Fibroblast of lung (primary cell): Measurements from ENCODE around the gene PNKP. TPM values are rescaled to one million over a fixed set of nuclear protein-coding genes. Genes with fewer than 3 reads are reported as not detected.

Experiments used
- DNase-seq, 2 donors: peaks; one replicate each; pipeline versions ENCODE4 v3.0.0 to v3.0.0-alpha.2; 2010; ENCODE audit warnings: low read depth in 2 of 2
- H2AFZ ChIP-seq: 2 replicates; pipeline ENCODE4 v1.5.1; 2012; ENCODE audit warnings: low read length, control low read depth, inconsistent platforms
- H3K27ac ChIP-seq: 2 replicates; pipeline ENCODE4 v1.5.1; 2011; ENCODE audit warnings: low read length, control low read depth; ENCODE audit not compliant: insufficient read depth
- H3K27me3 ChIP-seq: 2 replicates; pipeline ENCODE4 v1.5.1; 2011; ENCODE audit warnings: mild to moderate bottlenecking, low read length; ENCODE audit not compliant: control insufficient read depth, insufficient read depth
- H3K36me3 ChIP-seq: 2 replicates; pipeline ENCODE4 v1.5.1; 2011; ENCODE audit warnings: low read length; ENCODE audit not compliant: control insufficient read depth, insufficient read depth
- H3K4me1 ChIP-seq: 2 replicates; pipeline ENCODE4 v1.5.1; 2011; ENCODE audit warnings: low read length; ENCODE audit not compliant: control insufficient read depth, insufficient read depth; ENCODE audit errors: extremely low read depth
- H3K4me2 ChIP-seq: 2 replicates; pipeline ENCODE4 v1.5.1; 2011; ENCODE audit warnings: low read length, control low read depth; ENCODE audit not compliant: insufficient read depth; ENCODE audit errors: extremely low read depth
- H3K4me3 ChIP-seq, 4 experiments: fragments of 200-600 bp in 1 of 4; sonication (generic) in 1 of 4; replicated peaks in 1 of 4; 2 replicates each; pipeline ENCODE4 v1.5.1; 2011 to 2016; ENCODE audit warnings: low read length in 4 of 4, low read depth in 3 of 4, mild to moderate bottlenecking in 3 of 4, control low read depth in 2 of 4, inconsistent platforms in 1 of 4, mixed read lengths in 1 of 4; ENCODE audit not compliant: insufficient read depth in 1 of 4; ENCODE audit errors: control extremely low read depth in 1 of 4
- H3K79me2 ChIP-seq: 2 replicates; pipeline ENCODE4 v1.5.1; 2012; ENCODE audit warnings: mild to moderate bottlenecking, low read length, inconsistent platforms; ENCODE audit not compliant: control insufficient read depth, insufficient read depth
- H3K9ac ChIP-seq: 2 replicates; pipeline ENCODE4 v1.5.1; 2011; ENCODE audit warnings: mild to moderate bottlenecking, low read length, control low read depth; ENCODE audit not compliant: insufficient read depth
- H3K9me3 ChIP-seq: 2 replicates; pipeline ENCODE4 v1.5.1; 2012; ENCODE audit warnings: low read depth, low read length; ENCODE audit not compliant: control insufficient read depth, insufficient read depth
- H4K20me1 ChIP-seq: 2 replicates; pipeline ENCODE4 v1.5.1; 2011; ENCODE audit warnings: low read length; ENCODE audit not compliant: control insufficient read depth, insufficient read depth; ENCODE audit errors: extremely low read depth
- EZH2 ChIP-seq: IDR thresholded peaks from 2 replicates; pipeline ENCODE4 v1.5.1; 2012; ENCODE audit warnings: low read length, control low read depth, mild to moderate bottlenecking; ENCODE audit errors: missing control alignments
- polyA plus RNA-seq, 2 donors: library from polyadenylated mRNA; depleted of rRNA in 1 of 2; stranded (reverse) in 1 of 2; unstranded in 1 of 2; fragments of >200 nt; gene quantifications; 2 replicates each; pipeline ENCODE4 v1.2.1, GENCODE V29; 2011 to 2012; ENCODE audit warnings: missing spikeins in 1 of 2
- total RNA-seq: library from RNA; depleted of rRNA; stranded (reverse); fragments of >200 nt; gene quantifications from 2 replicates; pipeline ENCODE4 v1.2.1, GENCODE V29; 2014
- TF ChIP-seq, protein P1 (sequence below), 2 donors: IDR thresholded peaks in 1 of 2; conservative IDR thresholded peaks in 1 of 2; 1 replicate in 1 of 2; 2 replicates in 1 of 2; pipeline ENCODE4 v1.5.1; 2011 to 2012; ENCODE audit warnings: low read length in 2 of 2, control low read depth in 1 of 2, inconsistent platforms in 1 of 2, low read depth in 1 of 2, mild to moderate bottlenecking in 1 of 2

The PNKP gene
- total and polyA plus RNA-seq, 2 donors (not counting 1 experiment from before 2014, with no cell fraction given), result 11.0 to 32.9 TPM

DNA sequence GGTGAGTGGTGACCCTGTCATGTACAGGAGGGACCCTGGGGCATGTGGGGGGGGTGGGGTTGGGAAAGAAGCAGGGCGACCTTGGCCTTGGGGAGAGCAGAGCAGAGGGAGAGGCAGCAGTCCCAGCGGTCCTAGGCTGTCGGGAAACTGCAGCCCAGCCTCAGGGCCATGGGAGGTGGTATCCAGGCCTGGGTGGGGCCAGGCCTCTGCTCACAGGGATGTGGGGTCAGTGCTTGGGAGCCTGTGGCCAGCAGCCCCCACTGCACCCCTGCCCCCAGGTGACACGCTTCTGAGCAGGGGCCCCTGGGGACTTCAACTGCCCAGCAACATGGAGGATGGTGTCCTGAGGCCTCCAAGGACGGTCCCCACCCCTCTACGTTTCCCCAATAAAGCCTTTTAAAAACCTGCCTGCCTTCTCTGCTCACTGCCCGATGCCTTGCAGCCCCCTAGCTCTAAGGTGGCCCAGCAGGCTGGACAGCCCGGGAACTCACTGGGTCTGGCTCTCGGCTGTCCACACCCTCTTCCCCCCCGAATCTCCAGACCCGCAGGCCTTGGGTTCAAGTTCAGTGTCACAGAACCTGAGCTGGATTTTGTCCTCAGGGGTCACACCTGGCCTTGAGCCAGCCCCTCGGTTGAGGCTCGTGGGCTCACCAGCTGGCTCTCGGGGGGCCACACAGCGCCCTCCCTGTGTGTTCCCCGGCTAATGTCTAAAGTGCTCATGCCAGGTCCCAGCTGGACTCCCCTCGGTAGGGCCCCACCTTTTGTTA, 6.9 kb downstream of the PNKP start:
- TF ChIP-seq, protein P1, sequence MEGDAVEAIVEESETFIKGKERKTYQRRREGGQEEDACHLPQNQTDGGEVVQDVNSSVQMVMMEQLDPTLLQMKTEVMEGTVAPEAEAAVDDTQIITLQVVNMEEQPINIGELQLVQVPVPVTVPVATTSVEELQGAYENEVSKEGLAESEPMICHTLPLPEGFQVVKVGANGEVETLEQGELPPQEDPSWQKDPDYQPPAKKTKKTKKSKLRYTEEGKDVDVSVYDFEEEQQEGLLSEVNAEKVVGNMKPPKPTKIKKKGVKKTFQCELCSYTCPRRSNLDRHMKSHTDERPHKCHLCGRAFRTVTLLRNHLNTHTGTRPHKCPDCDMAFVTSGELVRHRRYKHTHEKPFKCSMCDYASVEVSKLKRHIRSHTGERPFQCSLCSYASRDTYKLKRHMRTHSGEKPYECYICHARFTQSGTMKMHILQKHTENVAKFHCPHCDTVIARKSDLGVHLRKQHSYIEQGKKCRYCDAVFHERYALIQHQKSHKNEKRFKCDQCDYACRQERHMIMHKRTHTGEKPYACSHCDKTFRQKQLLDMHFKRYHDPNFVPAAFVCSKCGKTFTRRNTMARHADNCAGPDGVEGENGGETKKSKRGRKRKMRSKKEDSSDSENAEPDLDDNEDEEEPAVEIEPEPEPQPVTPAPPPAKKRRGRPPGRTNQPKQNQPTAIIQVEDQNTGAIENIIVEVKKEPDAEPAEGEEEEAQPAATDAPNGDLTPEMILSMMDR (conservative IDR thresholded peaks at IDR 0.05 in 1 of 2, IDR thresholded peaks at IDR 0.05 in 1 of 2; ENCODE audit: low read depth in 1 of 2, low read length in 2 of 2), result no peak
- no peak for TF ChIP-seq EZH2
- Histone ChIP-seq H3K4me3 (no peak overlapping the region), H2AFZ (no peak overlapping the region), H3K9me3 (no peaks in the 10 kb centered on the region), H3K9ac (no peak overlapping the region), H3K27me3 (no peaks in the 10 kb centered on the region), H3K79me2 (peaks cover 11% of the 10 kb centered on the region), H4K20me1 (no peaks in the 10 kb centered on the region), H3K36me3 (peaks cover 53% of the 10 kb centered on the region), H3K4me2 (no peak overlapping the region), H3K27ac (no peak overlapping the region), H3K4me1 (peaks cover 6% of the 10 kb centered on the region)
- no peak for DNase-seq

DNA sequence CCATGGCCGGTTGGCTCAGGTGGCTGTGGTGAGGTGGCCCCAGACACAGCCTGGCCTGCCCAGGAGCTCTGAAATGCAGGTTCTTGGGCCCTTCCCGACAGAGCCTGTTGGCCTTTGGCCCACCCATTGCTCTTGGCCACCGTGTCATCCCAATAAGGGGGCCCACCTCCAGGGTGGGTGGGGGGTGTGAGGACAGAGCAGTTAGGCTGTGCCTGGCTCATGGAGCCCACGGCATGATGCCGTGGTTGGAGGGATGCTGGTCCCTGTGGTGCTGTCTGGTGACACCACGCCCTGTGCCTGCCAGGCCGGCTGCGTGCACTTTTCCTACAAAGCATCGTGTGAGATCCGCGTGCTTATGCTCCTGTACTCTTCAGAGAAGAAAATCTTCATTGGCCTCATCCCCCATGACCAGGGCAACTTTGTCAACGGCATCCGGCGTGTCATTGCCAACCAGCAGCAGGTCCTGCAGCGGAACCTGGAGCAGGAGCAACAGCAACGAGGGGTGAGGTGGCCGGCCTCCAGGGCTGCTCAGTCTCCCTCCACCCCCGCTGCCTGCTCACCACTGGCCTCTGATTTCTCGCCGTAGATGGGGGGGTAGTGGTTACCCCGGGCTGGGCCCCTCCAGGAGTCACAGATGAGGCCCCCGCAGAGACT, 7.6 kb downstream of the PNKP start:
- Histone ChIP-seq H3K79me2 (peaks cover 9% of the 10 kb centered on the region), H3K9me3 (no peaks in the 10 kb centered on the region), H2AFZ (no peak overlapping the region), H4K20me1 (no peaks in the 10 kb centered on the region), H3K36me3 (peaks cover 59% of the 10 kb centered on the region), H3K4me2 (no peak overlapping the region), H3K4me3 (no peak overlapping the region), H3K9ac (no peak overlapping the region), H3K27ac (peak overlapping the region; percentile 58), H3K27me3 (no peaks in the 10 kb centered on the region), H3K4me1 (peaks cover 6% of the 10 kb centered on the region)
- no peak for DNase-seq
- no peak for TF ChIP-seq EZH2
- TF ChIP-seq, protein P1 (conservative IDR thresholded peaks at IDR 0.05 in 1 of 2, IDR thresholded peaks at IDR 0.05 in 1 of 2; ENCODE audit: low read depth in 1 of 2, low read length in 2 of 2), result no peak

DNA sequence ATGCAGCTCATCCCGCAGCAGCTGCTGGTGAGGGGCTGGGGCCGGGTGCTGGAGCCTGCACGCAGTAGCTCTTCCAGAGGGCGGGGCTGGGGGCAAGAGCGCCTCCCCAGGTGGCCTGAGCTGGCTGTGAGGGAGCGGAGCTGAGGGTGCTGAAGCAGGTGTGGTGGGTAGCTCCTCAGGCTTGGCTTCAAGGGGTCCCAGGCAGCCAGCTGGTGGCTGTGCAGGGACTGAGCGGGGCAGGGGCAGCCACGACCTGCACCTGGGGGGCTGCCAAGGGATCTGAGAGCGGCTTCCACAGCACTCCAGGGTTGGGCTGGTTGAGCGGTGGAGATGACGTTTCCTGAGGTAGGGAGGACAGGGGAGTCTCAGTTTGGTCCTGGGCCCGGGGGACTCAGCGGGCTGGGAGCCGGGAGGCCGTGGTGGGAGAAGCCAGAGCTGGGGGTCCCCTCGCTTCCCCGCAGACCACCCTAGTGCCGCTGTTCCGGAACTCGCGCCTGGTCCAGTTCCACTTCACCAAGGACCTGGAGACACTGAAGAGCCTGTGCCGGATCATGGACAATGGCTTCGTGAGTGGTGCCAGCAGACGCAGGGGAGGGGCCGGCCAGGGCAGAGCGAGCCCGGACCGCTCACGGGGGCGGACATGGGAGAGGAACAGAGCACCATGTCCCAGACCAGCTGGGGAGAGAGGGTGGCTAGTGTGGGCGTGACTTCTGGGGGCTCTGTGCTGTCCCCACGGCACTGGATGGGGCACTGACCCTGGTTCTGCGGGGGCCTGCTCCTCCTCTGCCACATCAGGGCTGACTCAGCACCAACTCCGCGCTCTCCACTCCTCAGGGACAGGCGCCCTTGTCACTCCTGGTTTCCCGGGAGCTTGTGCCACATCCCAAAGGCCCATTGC, 9.0 kb downstream of the PNKP start:
- no peak overlapping the region for H3K4me3 ChIP-seq
- peaks cover 6% of the 10 kb centered on the region for H3K4me1 ChIP-seq
- DNase-seq, result no peak
- peaks cover 12% of the 10 kb centered on the region for H3K79me2 ChIP-seq
- no peaks in the 10 kb centered on the region for H3K9me3 ChIP-seq
- H3K4me2 ChIP-seq, result no peak overlapping the region
- H4K20me1 ChIP-seq, result no peaks in the 10 kb centered on the region
- H2AFZ ChIP-seq, result no peak overlapping the region
- H3K36me3 ChIP-seq, result peaks cover 51% of the 10 kb centered on the region
- H3K27me3 ChIP-seq, result no peaks in the 10 kb centered on the region
- no peak overlapping the region for H3K9ac ChIP-seq
- peak overlapping the region; percentile 34 for H3K27ac ChIP-seq
- TF ChIP-seq, protein P1 (conservative IDR thresholded peaks at IDR 0.05 in 1 of 2, IDR thresholded peaks at IDR 0.05 in 1 of 2; ENCODE audit: low read depth in 1 of 2, low read length in 2 of 2), result no peak
- no peak for TF ChIP-seq EZH2
